Spleen (tissue), 11 donors: ENCODE measurements around the gene ISY1. TPM values are rescaled to one million over a fixed set of nuclear protein-coding genes. Genes with fewer than 3 reads are reported as not detected.
A peak's percentile ranks its signal among the peaks of the same experiment; 100 is the strongest.

ENCODE experiments used
- DNase-seq: peaks from one replicate; pipeline ENCODE4 v3.0.0-alpha.2; 2020
- H3K27ac ChIP-seq, 8 donors: fragments of 200-600 bp; sonication (generic) in 7 of 8; 1 replicate in 4 of 8; 2 replicates in 4 of 8; pipeline versions ENCODE4 v1.5.0 to v1.8.0; 2016 to 2021; ENCODE audit warnings: inconsistent platforms in 4 of 8, mild to moderate bottlenecking in 4 of 8, moderate library complexity in 1 of 8
- H3K27me3 ChIP-seq, 7 donors: fragments of 200-600 bp; sonication (generic) in 6 of 7; replicated peaks in 1 of 7; 1 replicate in 4 of 7; 2 replicates in 3 of 7; pipeline versions ENCODE4 v1.5.0 to v1.8.0; 2016 to 2021; ENCODE audit warnings: inconsistent platforms in 3 of 7, mild to moderate bottlenecking in 1 of 7
- H3K36me3 ChIP-seq, 6 donors: fragments of 200-600 bp; sonication (generic) in 5 of 6; 1 replicate in 4 of 6; 2 replicates in 2 of 6; pipeline versions ENCODE4 v1.5.0 to v1.8.0; 2016 to 2021; ENCODE audit warnings: inconsistent platforms in 2 of 6
- H3K4me1 ChIP-seq, 6 donors: fragments of 200-600 bp; sonication (generic) in 5 of 6; 1 replicate in 3 of 6; 2 replicates in 3 of 6; pipeline versions ENCODE4 v1.5.0 to v1.8.0; 2016 to 2021; ENCODE audit warnings: inconsistent platforms in 3 of 6
- H3K4me3 ChIP-seq, 8 donors: fragments of 200-600 bp; sonication (generic) in 7 of 8; 1 replicate in 4 of 8; 2 replicates in 4 of 8; pipeline versions ENCODE4 v1.5.0 to v1.8.0; 2016 to 2021; ENCODE audit warnings: inconsistent platforms in 4 of 8, mild to moderate bottlenecking in 4 of 8, moderate library complexity in 2 of 8
- H3K9me3 ChIP-seq, 8 donors: fragments of 200-600 bp; sonication (generic) in 7 of 8; 1 replicate in 4 of 8; 2 replicates in 4 of 8; pipeline versions ENCODE4 v1.5.0 to v1.8.0; 2016 to 2021; ENCODE audit warnings: inconsistent platforms in 4 of 8
- POLR2A ChIP-seq, 3 donors: fragments of 450-650 bp; IDR thresholded peaks; one replicate each; pipeline ENCODE4 v1.5.1; 2017; ENCODE audit warnings: antibody characterized with exemption in 3 of 3, mild to moderate bottlenecking in 1 of 3
- POLR2AphosphoS5 ChIP-seq, 3 donors: sonication (generic); formaldehyde crosslinking; IDR thresholded peaks; one replicate each; pipeline ENCODE4 v1.5.1; 2017; ENCODE audit warnings: antibody characterized with exemption in 3 of 3
- WGBS, 5 donors: extraction: QIAGEN DNeasy Blood & Tissue Kit in 3 of 5; methylation state at CpG; one replicate each; pipeline versions ENCODE4 v1.1.5 to v1.1.7; 2013 to 2018; 5-methylcytosine and 5-hydroxymethylcytosine counted together
- intact Hi-C: fragments of 100-400 bp; cut with DNase I; formaldehyde crosslinking; loops from one replicate; pipeline ENCODE4 v1.15.0; 2023; ENCODE audit warnings: low total_unique reads
- polyA plus RNA-seq, 3 donors: library from polyadenylated mRNA; stranded (reverse); fragments of 200-250 nt; gene quantifications; one replicate each; pipeline ENCODE4 v1.2.1, GENCODE V29; 2013
- total RNA-seq, 7 donors: library from RNA; depleted of rRNA in 3 of 7; stranded (reverse); fragments of >200 nt in 3 of 7; fragmentation: NEBNext Ultra II Directional in 4 of 7; extraction: Animal tissue kit (Norgen Biotek cat#: 25700) in 4 of 7; gene quantifications; one replicate each; pipeline versions ENCODE4 v1.1.0 to v1.2.1, GENCODE V29; 2016 to 2021
- TF ChIP-seq, protein P1 (sequence below), 11 experiments: fragments of 200-600 bp in 7 of 11; fragments of 450-650 bp in 4 of 11; sonication (generic) in 4 of 11; IDR thresholded peaks in 8 of 11; conservative IDR thresholded peaks in 3 of 11; 1 replicate in 7 of 11; 2 replicates in 4 of 11; pipeline versions ENCODE4 v1.4.0 to v1.8.0; 2016 to 2021; ENCODE audit warnings: antibody characterized with exemption in 11 of 11, inconsistent platforms in 4 of 11, mild to moderate bottlenecking in 1 of 11
- donor health status: healthy with polysubstance abuse.
- donor health status: DM: no; HTN: no; CAD: no; lungs with moderate emphysema.
- donor health status: DM: no; HTN: no; CAD: no.
- donor health status: Bipolar disorder and iron deficiency.
- donor health status: healthy.
- donor health status: DM: no; HTN: no; CAD: no.
- donor health status: DM: yes; HTN: yes; CAD: no.

The ISY1 gene
- total and polyA plus RNA-seq, 10 donors: 21.4 to 33.8 (median 27.5) TPM

DNA sequence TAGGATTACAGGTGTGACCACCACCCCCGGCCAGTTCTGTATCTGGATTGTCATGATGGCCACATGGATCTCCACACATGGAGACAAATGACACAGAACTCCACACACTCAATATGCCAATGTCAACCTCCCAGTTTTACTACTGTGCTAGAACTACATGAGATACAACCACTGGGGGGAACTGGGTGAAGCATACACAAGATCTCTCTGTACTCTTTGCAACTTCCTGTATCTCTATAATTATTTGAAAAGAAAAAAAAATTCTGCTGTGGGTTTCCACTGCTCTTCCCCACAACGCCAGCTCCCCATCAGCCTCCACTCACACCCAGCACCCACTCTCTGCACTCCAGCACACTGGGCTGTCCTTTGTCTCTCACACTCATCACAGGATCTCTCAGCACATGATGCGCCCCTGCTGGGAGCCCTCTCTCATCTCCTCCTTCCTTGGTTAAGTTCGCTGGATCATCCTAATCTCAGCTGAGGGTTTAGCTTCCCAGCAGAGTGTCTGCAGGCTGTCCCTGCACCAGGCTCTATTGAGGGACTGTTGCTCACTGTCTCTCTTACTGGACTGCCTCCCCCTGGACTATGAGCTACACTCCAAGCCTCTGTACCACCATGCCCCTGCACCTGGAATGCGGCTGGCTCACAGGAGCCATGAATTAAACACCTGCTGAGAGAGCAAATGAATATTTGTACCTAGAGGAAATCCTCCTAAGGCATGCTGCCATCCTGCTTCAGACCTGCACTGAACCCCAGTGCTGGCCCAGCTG, 28.6 kb downstream of the ISY1 start:
- Histone ChIP-seq H3K27me3 (no peaks in the 10 kb centered on the region), H3K4me1 (no peaks in the 10 kb centered on the region), H3K36me3 (peaks cover 5 to 100% (median 94%) of the 10 kb centered on the region in 6 donors), H3K9me3 (no peaks in the 10 kb centered on the region), H3K27ac (peak overlapping the region in 4 of 8 donors; percentile 8 to 24 (median 18)), H3K4me3 (no peak overlapping the region)
- WGBS, 5 donors: 86 to 90% (median 87%) methylated on average over 4 to 5 of the region's 5 CpGs
- DNase-seq: peak; percentile 39
- intact Hi-C loops: no loop called here
- no peak for TF ChIP-seq POLR2A (IDR thresholded peaks at IDR 0.05)

DNA sequence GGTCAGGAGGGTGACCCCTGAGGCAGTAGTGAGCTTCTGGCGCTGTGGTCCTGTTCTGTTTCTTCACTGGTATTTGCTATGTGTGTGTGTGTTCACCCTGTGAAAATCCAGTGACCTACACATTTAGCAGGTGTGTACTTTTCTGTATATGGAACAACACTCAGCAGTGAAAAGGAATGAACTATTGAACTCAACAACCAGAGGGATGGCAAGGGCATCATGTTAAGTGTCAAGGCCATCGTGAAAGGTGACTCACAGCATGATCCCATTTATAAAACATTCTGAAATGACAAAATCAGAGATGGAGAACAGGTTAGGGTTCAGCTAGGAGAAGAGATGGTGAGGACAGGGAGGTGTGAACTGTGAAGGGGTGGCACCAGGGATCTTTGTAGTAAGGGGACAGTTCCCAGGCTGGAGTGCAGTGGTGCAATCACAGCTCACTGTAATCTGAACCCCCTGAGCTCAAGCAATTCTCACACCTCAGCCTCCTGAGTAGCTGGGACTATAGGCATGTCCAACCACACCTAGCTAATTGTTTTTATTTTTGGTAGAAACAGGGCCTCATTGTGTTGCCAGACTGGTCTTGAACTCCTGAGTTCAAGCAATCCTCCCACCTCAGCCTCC, 29.3 kb downstream of the ISY1 start:
- 88 to 96% (median 93%) methylated on average over 2 of the region's 2 CpGs for WGBS, 5 donors
- H3K9me3 ChIP-seq: no peaks in the 10 kb centered on the region
- intact Hi-C loops: no loop called here
- peak; percentile 14 for DNase-seq
- H3K4me1 ChIP-seq: no peaks in the 10 kb centered on the region
- no peak overlapping the region for H3K4me3 ChIP-seq
- TF ChIP-seq, protein P1, sequence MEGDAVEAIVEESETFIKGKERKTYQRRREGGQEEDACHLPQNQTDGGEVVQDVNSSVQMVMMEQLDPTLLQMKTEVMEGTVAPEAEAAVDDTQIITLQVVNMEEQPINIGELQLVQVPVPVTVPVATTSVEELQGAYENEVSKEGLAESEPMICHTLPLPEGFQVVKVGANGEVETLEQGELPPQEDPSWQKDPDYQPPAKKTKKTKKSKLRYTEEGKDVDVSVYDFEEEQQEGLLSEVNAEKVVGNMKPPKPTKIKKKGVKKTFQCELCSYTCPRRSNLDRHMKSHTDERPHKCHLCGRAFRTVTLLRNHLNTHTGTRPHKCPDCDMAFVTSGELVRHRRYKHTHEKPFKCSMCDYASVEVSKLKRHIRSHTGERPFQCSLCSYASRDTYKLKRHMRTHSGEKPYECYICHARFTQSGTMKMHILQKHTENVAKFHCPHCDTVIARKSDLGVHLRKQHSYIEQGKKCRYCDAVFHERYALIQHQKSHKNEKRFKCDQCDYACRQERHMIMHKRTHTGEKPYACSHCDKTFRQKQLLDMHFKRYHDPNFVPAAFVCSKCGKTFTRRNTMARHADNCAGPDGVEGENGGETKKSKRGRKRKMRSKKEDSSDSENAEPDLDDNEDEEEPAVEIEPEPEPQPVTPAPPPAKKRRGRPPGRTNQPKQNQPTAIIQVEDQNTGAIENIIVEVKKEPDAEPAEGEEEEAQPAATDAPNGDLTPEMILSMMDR (IDR thresholded peaks at IDR 0.05 in 8 of 11, conservative IDR thresholded peaks at IDR 0.05 in 3 of 11): no peak
- TF ChIP-seq POLR2AphosphoS5 (IDR thresholded peaks at IDR 0.05) (no peak), POLR2A (IDR thresholded peaks at IDR 0.05) (no peak)
- peaks cover 5 to 100% (median 89%) of the 10 kb centered on the region in 6 donors for H3K36me3 ChIP-seq
- no peaks in the 10 kb centered on the region for H3K27me3 ChIP-seq
- H3K27ac ChIP-seq: peak overlapping the region in 3 of 8 donors; percentile 8 to 24 (median 16)

DNA sequence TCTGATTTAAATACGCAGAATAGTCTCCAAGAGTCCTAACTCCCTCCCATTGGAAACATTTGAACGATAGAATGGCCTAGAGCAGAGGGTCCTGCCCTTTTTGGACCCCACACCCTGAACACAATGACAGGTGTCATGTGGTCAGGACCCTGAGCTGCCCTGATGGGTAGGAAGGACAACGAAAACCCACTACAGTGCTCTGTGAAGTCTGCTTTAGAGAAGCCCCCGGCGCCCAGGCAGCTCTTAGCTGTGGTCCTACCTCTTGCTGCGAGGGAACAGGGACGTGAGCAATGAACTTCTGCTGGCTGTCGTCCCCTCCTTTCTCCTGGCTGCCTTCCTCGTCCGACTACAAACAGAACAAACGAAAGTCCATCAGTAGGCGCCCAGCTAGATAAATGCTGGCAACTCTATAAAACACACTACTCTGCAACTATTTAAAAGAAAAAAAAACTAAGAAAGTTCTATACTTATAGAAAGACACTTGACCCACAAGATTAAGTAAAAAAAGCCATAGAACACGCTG, 30.5 kb downstream of the ISY1 start:
- Histone ChIP-seq H3K27ac (no peak overlapping the region), H3K4me1 (no peaks in the 10 kb centered on the region), H3K36me3 (peaks cover 5 to 99% (median 79%) of the 10 kb centered on the region in 6 donors), H3K4me3 (no peak overlapping the region), H3K27me3 (no peaks in the 10 kb centered on the region), H3K9me3 (no peaks in the 10 kb centered on the region)
- WGBS, 5 donors: 91 to 96% (median 96%) methylated on average over 13 of the region's 13 CpGs
- TF ChIP-seq, protein P1 (IDR thresholded peaks at IDR 0.05 in 8 of 11, conservative IDR thresholded peaks at IDR 0.05 in 3 of 11): no peak
- no peak for TF ChIP-seq POLR2A (IDR thresholded peaks at IDR 0.05)
- TF ChIP-seq POLR2AphosphoS5 (IDR thresholded peaks at IDR 0.05): no peak
- intact Hi-C loops: no loop called here
- DNase-seq: peak; percentile 54

DNA sequence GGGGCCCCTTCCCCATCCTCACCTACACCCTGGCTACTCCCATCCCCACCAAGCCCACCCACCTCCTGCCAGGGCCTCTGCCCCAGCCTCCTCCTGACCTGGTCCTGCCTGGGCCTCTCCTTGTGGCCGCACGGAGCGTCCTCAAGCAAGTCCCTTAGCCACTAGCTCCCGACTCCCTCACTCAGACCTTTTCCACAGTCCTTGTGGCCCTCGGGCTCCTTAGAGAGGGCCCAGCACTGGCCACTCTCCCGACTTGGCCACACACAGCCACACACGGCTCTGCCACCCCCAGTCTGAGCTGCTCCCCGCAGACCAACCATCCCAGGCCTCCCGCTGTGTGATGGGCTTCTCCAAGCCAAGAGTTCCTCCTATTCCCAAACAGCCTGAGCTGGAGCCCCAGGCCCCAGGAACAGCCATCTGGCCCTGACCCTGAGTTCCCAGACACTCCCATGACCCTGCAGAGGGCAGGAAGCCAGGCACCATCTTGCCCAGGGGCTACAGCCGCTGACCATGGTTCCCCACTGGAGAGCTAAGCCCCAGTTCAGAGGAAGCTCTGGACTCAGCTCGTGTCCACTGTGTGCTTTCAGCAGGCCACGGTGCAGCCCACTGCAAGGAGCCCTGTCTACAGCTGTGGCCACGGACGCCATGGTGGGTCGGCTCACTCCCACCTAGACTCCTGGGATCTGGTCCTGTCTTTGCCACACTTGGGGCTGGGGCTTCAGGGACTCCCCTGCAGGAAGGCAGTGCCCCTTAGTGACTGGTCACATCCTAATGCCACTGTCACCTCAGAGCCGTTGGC, 32.3 kb downstream of the ISY1 start:
- H3K4me1 ChIP-seq: peaks cover 0 to 4% (median 2%) of the 10 kb centered on the region in 6 donors
- H3K4me3 ChIP-seq: no peak overlapping the region
- TF ChIP-seq POLR2AphosphoS5 (IDR thresholded peaks at IDR 0.05): no peak
- no peak for TF ChIP-seq POLR2A (IDR thresholded peaks at IDR 0.05)
- no peak overlapping the region for H3K27ac ChIP-seq
- no peaks in the 10 kb centered on the region for H3K9me3 ChIP-seq
- no peaks in the 10 kb centered on the region for H3K27me3 ChIP-seq
- DNase-seq: peak; percentile 72
- WGBS, 5 donors: 96 to 97% (median 96%) methylated on average over 10 to 16 of the region's 16 CpGs
- peaks cover 0 to 81% (median 62%) of the 10 kb centered on the region in 6 donors for H3K36me3 ChIP-seq
- intact Hi-C loops: no loop called here
